HG03064 (cell line): ENCODE measurements around the gene TTI1.

Experiments
- ATAC-seq: cut with Tn5 transposase; IDR thresholded peaks from one replicate; pipeline ENCODE4 v1.9.1; 2021; ENCODE audit warnings: low read depth; ENCODE audit not compliant: unreplicated experiment

The TTI1 gene

DNA sequence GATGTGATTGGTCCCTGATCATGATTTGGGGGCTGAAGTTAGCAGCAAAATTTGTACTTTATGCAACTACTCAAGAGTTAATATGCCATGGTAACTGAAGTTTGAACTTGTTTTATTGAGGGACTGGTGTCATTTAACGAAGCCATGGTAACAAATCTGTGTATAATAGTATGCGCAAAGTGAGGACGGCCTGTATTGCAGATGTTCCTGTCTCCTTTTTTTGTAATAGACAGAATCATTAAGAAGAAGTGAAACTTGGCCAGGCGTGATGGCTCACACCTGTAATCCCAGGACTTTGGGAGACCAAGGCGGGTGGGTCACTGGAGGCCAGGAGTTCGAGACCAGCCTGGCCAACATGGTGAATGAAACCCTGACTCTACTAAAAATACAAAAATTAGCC, 22.6 kb upstream of the TTI1 start:
- no peak for ATAC-seq

DNA sequence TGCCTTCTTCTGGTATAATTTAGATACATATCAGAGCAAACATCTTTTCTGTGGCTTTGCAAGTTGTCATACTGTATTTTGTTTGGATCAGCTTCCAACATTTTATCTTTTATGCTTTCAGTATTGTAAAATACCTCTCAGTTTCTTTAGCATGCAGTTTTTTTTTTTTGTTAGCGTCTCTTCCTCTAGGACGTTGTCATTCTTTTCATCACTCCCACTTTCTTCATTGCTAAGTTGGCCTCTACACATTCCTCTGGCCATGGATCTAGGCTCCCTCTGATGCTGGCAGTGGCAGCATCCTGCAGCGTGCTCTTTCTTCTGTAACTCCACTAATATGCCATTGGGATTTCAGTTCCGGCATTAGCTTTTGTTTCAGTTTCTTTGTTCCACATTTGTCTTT, 22.0 kb upstream of the TTI1 start:
- ATAC-seq = no peak

DNA sequence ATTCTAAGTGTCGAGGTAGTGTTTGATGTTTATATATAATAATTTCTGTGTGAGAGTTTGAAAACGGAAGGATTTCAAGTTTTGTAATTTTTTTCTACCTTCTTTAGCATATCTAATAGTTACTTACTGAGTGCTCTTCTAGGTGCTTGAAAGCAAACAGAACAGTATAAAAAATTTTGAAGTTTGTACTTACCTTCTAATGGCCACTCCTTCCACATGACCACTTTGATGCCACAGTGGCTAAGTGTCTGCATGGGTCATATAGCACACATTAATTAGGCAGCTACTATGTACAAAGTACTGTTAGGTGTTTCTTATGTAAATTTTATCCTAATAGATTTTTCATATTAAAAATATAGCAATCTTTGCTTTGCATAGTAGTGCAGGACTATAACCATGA, 21.4 kb upstream of the TTI1 start:
- ATAC-seq = no peak

DNA sequence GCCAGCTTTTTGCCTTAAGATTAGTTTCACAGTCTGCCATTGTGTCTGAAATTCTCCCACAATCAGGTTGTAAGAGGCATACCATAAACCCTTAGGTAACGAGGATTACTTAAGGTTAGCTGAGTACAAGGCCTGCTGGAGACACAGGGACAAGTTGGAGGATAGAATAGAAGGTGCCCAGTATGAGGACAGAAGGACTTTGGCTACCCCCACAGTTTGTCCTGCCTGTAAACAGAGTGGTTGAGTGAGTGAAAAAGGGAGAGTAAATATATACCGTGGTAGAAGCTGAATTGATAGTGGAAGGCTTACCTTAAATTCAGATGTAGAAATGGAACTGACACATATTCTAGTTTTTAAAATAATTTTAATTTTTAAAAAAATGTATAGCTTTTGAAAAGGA, 19.6 kb upstream of the TTI1 start:
- no peak for ATAC-seq

DNA sequence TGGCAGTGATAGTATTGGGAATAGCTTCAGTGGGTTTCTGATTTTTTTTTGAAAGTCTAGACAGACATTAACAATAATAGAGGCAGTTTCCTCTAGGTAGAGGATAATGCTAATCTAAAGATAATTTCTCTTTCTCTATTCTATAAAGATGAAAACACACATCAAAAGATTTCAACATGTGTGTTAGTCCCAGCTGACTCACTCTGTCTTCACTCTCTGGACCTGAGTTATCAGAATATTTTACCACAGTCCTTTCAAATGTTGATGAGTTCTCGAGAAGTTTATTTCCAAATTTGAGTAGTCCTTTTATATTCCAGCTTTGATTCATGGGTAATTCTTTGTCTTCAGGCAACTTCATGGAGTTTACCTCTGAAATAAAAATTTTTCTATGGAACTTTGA, 17.4 kb upstream of the TTI1 start:
- no peak for ATAC-seq

DNA sequence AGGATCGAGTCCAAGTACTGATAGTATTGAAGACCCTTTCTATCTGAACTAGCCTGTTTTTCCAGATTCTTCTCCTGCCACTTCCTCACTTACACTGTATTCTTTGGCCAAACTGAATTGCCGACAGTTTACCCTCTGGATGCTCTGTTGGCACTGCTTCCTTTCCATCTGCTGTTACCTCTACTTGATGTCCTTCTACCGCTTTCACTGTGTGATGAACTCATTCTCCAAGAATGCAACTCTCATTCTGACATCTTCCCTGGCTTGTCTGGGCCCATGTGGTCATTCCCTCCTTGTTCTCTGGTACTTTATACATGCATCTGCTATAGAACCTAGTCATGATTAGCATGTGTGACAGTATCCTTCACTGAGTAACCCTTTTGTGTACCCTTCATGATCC, 16.5 kb upstream of the TTI1 start:
- no peak for ATAC-seq

DNA sequence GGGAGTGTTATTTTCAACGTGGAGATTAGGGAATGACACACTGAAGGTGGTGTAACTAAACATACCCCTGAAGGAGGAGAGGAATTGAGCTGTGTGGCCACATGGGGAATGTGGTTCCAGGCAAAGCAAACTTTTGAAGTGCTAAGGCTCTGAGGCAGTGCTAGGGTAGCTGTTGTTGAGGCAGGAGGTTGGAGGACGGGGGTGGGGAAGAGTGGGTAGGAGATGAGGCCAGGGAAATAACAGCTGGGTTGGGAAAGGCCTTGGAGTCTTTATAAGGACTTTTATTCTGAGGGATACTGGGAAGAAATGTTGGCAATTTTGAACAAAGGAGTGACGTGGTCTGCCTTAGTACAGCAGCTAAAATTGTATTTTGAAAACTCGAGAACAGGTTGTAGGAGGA, 13.3 kb upstream of the TTI1 start:
- no peak for ATAC-seq

DNA sequence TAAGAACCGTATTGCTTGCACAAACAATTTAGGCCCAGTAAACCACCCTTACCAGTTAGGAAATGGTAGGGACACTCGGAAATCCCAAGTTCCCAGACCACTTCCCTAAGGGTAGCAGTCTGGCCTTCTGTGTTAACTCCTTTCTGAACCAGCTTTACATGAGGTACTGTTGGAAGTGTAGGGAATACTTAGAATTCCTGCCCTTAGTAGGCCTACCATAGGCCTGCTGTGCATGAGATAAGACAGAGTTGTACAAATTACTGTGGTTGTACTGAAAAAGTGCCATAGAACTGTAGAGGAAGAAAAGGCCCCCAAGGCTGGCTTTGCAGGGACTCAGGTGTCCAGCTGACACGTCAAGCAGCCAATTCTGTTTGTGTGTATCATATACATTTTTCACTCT, 11.4 kb upstream of the TTI1 start:
- ATAC-seq = no peak

DNA sequence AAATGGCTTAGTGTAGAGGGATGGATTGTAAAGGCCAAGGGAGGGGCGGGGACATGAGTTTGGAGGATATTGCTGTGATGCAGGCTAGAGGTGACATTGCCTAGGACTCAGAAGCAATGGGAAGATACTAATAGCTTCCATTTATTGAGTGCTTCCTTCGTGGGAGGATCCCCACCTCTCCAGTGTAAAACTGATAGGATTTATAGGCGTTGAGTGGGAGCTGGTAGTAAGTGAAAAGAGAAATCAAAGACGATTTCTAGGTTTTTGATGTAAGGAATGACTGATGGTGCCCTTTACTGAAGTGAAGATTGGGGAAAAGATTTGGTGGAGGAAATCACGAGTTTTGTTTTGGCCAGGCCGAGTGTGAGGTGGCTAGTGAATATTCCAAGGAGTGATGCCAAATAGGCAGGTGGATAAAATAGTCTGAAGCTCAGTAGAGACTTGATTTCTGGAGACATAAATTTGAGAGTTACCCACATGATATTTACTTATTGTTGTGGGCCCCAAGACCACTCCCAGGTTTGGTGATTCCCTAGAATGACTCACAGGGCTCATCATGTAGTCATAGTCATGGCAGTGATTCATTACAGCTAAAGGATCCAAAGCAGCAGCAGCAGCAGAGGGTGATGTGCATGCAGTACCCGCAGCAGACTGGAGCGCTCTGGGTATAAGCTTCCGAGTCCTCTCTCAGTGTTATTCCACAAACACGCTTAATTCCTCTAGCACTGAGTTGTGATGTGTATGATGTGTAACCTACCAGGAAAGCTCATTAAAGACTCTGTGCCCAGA, 10.4 kb upstream of the TTI1 start:
- ATAC-seq = no peak

DNA sequence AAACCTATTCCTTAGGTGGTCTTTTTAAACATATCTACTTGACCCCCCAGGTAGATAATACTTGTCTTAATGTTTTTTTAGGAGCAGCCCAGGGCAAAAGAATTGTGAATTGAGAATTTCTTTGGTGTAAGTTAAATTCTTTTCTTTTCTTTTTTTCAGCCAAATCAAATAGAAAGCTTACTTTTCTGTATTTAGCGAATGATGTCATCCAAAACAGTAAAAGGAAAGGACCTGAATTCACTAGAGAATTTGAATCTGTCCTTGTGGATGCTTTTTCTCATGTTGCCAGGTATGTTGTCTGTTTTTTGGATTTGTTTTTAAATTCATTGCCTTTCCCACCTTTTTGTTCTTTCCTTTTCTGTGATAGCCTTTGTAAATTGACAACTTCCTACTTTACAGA, 7.0 kb upstream of the TTI1 start:
- no peak for ATAC-seq

DNA sequence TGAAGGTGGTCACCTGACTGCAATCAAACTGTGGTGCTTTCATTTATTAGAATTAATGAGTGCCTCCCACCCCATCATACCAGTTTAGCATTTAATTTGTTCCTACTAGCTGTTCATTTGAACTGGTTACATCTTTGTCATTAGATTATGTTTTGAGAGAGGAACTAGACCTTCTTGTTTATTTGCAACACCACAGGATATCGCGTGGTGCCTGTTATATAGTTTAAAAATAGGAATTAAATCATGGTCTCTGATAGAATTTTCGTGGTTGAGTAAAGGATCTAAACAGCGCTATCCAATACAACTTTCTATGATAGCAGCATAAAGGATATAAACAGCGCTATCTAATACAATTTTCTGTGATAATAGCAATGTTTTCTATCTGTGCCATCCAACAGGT, 3.1 kb upstream of the TTI1 start:
- ATAC-seq = no peak

DNA sequence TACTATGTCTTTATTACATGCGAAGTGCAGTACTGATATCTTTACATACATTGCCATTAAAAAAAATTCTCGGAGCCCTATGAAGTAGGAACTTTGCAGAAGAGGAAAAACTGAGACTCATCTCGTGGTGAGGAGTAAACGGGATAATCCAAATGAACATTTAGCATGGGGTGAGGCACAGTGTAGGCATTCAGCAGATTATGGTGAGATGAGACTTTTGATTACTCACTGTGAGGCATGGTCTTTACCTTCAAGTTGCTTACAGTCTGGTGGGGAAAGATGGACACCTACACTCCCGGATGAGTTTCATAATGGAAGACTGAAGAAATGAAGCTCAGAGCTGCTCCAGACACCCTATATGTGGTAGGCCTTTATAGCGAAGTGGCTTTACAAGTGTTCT, 1.7 kb upstream of the TTI1 start:
- no peak for ATAC-seq

DNA sequence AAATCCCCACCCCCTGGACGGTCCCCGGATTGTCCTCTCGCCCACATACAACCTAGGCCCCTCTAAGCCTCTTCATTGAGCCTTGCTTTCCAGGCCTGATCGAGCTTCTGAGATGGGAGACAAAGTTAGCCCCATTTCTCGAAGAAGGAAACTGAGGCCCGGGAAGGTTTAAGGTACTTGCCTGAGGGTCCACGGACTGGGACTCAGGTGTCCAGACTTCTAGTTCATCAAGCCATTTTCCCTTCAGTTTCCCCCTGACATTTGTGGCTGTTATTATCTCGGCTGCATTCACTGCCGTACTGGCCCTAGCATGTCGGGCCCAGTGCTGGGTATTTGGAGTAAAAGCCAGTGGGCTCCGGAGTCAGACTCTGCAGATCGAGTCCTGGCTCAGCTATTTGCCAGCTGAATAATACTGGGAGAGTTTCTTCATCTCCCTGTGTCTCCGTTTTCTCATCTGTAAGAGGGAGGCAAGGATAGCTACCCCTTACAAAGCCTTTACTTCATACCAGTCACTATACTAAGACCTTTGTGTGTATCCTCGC, 923 bp upstream of the TTI1 start:
- ATAC-seq = no peak

DNA sequence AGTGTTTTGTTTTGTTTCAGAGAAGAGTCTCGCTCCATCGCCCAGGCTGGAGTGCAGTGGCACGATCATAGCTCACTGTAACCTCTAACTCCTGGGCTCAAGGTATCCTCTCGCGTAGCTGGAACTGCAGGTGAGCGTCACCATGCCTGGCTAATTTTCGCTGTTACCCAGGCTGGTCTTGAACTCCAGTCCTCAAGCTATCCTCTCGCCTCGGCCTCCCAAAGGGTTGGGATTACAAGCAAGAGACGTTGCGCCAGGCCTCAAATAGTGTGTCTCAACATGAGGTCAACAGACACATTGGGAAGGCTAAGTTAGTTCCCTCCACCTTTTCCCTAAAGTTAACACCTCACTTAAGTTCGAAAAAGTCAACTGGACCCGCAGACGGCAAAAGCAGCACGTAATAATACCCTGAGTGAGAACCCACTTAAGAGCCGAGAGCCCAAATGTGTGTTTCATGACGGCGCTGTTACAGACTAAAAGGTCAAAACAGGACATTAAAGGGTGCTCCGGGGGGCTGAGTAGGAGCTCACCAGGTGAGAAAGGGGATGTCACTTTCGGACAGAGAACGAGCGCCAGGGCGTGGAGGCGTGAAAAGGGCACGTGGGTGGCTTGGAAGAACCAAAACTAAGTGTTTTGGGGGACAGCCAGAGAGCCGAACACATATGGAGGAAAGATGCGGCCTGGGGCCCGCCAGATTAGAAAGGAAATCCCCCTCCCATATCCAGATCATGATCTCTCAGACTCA, 499 bp downstream of the TTI1 start:
- no peak for ATAC-seq

DNA sequence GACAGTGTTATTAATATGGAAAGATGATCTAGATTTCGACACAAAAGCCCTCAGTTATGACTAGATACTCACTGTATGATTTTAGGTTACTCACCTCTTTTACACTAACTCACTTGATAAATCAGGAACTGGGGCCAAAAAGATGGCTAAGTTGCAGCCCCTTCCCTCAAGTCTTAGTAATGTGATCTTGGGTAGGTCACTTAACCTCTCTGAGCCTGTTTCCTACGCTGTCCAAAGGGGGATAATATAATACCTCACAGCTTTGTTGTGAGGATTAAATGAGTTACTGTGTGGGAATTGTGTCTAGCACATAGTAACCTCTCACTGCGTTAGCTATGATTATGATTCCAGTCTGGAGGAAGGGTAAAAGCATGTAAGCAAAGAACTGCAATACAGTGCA, 1.3 kb downstream of the TTI1 start:
- no peak for ATAC-seq

DNA sequence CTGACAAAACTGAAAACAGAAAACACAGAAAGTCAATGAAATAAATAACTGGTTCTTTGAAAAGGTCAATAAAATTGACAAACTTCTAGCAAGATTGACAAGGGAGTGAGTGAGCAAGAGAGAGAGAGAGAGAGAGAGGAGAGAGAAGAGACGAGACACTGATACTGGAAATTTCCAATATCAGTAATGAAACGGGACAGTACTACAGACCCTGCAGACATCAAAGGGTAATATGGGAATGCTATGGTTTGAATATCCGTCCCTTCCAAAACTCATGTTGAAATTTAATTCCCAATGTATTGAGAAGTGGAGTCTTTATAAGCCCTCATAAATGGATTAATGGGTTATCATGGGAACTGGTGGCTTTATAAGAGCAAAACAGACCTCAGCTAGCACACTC, 3.8 kb downstream of the TTI1 start:
- ATAC-seq = no peak

DNA sequence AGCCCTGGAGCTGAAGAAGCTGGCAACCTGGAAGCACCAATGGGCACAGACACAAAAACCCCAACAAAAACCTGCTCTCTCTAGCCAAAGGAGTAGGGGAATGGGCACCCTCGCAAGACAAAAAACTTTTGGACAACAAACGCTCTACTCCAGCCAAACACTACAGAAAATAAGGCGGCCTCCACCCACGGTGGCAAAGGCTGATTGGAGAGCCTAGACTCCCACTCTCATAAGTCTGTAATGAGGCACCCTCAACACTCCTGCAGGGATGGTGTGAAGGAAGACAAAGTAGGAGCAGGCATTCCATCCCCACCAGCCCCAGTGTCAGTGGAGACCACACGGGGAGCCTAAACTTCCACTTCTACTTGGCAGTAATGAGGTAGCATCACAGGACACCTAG, 8.8 kb downstream of the TTI1 start:
- ATAC-seq = no peak

DNA sequence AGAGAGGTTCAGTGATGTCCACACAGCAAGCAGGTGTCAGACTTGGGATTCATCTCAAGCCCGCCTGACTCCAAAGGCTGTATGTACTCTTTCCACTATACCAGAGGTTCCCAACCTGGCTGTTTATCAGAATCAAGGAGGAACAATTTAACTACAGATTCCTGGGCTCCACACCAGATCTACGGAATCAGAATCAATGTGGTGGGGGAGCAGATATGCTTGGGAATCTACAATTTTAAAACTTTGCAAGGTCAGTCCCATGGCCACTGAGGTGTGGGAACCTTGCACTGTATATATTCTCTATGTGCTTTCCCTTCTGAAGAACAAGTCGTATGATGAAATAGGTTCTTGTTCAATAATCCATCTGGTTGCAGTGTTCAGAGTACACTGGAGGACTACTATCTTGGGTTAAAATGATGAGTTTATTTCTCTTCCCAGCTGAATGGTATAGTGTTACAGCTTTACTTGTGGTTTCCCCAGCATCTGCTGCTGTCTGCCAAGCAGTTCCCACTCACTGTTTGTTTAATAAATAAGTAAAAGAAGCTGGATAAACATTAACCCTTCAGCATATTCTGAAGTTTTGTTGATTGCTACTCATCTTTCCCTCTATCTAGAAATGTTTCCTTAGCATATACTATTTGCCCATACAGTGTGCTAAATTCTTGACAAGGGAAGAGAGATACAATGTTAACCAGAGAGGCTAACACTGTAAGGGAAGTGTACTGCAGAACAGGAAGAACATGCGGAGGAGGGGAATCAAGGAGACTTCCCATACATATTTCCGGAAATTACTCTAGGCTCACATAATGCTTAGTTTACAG, 9.9 kb downstream of the TTI1 start:
- no peak for ATAC-seq

DNA sequence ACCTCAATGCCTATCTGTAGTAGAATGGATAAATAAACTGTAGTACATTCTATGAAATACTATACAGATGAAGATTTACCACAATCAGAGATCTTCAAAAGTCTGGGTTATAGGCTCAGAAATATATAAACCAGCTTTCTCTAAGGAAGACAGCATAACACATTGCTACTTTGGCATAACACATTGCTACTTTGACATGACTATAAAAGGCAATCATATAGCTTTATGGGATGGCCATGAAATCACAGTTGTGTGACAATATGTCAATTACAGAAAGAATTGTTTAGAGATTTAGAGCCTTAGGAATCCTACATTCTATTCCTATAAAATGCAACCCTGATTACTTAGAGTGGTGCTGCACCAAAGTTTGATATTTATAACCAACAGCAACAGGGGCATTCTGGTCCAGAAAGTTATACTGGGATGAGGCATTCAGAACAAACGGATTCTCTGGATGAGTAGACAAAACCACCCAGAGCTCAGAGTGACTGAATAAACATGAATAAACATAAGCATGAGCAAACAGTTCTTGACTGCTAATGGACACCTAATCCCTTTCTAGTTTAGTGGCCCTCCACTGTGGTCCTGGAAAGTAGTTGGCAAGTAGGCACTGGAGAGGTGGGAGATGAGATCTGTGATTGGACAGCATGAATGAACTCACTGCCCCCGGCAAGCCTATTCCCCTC, 12.0 kb downstream of the TTI1 start:
- no peak for ATAC-seq

DNA sequence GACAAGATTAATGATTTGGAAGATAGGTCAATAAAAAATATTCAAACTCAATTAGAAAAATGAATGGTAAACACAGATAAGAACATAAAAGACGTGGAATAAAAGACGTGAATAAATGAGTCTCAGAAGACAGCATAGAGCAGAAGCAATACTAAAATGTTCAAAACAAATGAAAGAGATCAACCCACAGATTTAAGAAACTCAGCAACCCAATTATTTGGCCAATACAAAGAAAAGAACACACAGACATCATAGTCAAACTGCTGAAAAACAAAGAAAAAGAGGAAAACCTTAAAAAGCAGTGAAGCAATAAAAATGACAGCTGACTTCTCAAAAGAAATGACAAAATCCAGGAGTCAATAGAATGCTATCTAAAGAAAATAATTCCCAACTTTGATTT, 14.9 kb downstream of the TTI1 start:
- ATAC-seq = no peak

DNA sequence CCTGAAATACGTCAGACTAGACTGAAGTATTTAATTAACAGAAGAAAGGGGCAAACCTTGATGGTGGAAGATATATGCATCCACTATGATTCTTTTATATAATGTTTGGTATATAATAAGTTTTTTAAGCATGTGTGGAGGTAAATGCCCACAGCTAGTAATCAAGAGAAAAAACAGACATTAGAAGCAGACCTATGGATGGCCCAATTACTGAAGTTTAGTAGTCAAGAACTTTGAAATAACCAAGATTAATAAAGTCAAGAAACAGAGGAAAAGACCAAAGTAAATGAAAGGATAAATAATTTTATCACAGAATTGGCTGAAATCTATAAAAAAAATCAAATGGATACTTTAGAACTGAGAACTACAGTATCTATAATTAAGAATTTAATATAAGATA, 15.3 kb downstream of the TTI1 start:
- ATAC-seq = no peak
